Epithelial cell of esophagus (primary cell): ENCODE results near the gene TRIM69.
"Not testable (repeated sequence)": the region's sequence is repeated elsewhere in the genome, so short reads cannot be mapped to it uniquely, and the experiment has no call there.

ENCODE experiments used
- DNase-seq: peaks from one replicate; pipeline ENCODE4 v3.0.0; 2010; ENCODE audit warnings: low read depth
- H3K4me3 ChIP-seq: 2 replicates; pipeline ENCODE4 v1.5.1; 2011; ENCODE audit warnings: mild to moderate bottlenecking, low read length, control low read depth
- CTCF ChIP-seq: IDR thresholded peaks from 2 replicates; pipeline ENCODE4 v1.5.1; 2011; ENCODE audit warnings: low read depth, mild to moderate bottlenecking, low read length, control low read depth, inconsistent platforms; ENCODE audit not compliant: insufficient read depth; ENCODE audit errors: missing control alignments

Gene TRIM69

DNA sequence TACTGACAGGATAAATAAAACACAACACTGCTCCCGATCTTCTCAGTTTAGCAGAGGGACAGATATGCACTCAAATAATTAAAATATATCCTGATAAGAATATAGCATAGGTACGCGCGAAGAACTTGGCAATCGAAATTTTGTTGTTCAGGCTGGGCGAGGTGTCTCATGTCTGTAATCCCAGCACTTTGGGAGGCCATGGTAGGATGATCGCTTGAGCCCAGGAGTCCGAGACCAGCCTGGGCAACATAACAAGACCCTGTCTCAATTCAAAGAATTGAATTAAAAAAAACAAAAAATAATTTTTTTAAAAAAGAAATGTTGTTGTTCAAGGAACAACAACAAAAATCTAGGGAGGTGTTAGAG is 17.4 kb upstream of the TRIM69 start:
- no peak for DNase-seq
- H3K4me3 ChIP-seq, result no peak overlapping the region
- no peak for TF ChIP-seq CTCF

DNA sequence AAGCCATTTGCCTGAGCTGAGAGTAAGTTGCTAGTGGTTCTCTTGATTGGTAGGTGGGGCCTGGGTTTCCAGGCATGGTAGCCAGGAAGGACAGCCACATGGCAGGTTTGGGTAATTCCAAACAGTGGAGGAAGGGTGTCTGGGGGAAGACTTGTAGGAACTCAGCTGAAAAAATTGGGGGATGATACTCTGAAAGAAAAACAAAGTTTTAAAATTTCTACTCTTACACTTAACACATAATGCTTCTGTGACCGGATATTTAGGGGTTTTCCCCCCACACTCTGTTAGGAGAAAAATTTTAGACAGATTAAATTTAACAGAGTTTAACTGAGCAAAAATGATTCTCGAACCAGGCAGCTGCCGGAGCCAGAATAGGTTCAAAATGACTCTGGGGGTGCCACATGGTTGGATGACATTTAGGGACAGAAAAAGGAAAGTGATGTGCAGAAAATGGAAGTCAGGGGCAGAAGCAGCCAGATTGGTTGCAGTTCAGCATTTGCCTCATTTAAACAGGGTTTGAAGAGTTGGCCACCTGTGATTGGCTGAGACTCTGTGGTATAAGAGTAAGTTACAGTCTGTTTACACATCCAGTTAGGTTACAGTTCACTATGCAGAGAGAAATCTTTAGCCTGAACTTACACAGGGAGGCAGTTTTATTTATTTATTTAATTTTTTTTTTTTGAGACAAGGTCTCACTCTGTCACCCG is 16.9 kb upstream of the TRIM69 start:
- no peak overlapping the region for H3K4me3 ChIP-seq
- DNase-seq, result no peak

DNA sequence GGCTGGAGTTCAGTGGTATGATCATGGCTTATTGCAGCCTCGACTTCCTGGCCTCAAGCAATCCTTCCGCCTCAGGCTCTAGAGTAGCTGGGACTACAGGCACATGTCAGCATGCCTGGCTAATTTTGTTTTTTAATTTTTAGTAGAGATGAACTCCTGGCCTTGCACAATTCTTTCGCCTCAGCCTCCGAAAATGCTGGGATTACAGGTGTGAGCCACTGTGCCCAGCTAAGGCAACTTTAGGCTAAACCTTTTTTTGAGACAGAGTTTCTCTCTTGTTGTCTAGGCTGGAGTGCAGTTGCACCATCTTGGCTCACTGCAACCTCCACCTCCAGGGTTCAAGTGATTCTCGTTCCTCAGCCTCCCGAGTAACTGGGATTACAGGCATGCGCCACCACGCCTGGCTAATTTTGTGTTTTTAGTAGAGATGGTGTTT is 16.3 kb upstream of the TRIM69 start:
- DNase-seq, H3K4me3 ChIP-seq: not testable (repeated sequence)

More for the DNA sequence above, 16.9 kb upstream of the TRIM69 start:
- TF ChIP-seq CTCF, result no peak

DNA sequence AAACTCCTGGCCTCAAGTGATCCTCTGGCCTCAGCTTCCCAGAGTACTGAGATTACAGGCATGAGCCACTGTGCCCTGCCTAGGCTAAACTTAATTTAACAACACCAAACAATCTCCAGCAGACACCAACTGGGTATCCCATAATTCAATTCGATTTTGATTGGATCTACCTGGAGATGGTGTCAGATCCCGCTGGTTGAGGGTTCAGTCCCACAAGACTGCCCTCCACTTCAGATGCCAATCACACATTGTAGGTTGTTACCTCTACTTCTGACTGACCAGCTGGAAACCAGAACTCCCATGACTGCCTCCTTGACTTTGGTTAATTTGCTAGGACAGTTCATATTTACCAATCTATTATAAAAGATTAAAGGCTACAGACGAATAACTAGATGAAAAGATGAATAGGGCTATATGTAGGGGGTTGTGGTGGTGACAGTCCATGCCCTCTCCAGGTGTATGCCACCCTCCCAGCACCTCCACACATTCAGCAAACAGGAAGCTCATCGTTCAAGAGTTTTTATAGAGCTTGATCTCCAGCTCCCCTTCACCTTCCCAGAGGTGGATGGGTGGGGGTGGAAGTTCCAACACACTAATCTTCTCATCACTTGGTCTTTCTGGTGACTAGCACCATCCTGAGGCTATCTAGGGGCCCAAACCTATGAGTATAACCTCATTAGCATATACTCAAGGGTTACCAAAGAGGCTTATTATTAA is 15.7 kb upstream of the TRIM69 start:
- DNase-seq, result peak; percentile 23
- no peak overlapping the region for H3K4me3 ChIP-seq
- TF ChIP-seq CTCF, result no peak

- no peak for TF ChIP-seq CTCF
- no peak overlapping the region for H3K4me3 ChIP-seq
- DNase-seq, result no peak
These were observed 14.3 kb upstream of the TRIM69 start for GRCh38 chr15:44722011-44722410.

DNA sequence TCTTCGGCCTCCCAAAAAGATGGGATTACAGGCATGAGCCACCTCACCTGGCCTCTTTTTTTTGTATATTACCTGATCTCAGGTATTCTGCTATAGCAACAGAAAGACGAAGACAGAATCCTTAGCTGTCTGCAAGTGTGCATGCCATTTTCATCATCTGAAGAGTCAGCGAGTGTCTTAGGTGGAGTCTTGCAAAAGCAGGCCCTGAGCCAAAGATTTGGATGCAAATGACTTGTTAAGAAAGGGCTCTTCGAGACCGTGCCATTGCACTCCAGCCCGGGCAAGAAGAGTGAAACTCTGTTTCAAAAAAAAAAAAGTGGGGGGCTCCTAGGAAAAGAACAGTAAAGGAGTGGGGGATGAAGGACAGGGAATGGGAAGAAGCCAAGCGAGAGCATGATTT is 10.2 kb upstream of the TRIM69 start:
- TF ChIP-seq CTCF, result no peak
- H3K4me3 ChIP-seq, result no peak overlapping the region
- peak; percentile 23 for DNase-seq

DNA sequence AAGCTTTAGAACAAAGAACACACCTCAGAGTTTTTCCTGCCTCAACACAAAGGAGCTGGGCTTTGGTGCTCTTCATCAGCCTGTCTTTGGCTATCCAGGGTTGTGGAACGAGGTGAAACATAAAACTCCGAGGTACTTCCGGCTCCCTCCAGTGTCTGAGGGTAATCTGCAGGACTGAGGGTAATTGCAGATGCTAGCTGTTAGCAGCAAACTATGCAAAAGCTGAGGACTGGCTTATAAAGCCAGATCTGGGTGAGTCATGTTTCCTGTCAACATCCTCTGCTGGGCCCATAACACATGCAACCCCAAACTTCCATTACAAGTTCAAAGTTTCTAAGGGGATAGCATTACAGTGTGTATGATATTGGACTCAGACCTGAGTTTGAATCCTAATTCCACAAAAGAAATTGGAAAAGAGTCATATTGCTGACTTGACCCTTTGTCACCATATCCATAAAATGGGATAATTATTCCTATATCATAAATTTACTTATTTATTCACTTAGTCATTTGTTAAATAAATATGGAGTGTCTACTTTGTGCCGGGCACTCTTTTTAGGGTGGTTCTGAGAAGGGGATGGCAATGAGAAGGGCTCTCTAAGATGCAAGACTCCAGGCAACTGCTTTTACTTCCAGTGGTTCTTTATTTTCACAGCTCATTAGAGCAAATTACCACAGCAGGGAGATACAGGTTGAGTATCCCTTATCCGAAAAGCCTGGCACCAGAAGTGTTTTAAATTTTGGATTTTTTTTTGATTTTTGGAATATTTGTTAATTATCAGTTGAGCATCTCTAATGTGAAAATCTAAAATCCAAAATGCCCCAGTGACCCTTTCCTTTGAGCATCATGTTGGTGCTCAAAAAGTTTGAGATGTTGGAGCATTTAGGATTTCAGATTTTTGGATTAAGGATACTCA is 9.5 kb upstream of the TRIM69 start:
- DNase-seq, result peak; percentile 86
- no peak overlapping the region for H3K4me3 ChIP-seq

More for the DNA sequence above, 9.5 kb upstream of the TRIM69 start:
- no peak for TF ChIP-seq CTCF
